Neural progenitor cell (in vitro differentiated cells): ENCODE measurements around the gene ERC2. TPM values are rescaled to one million over a fixed set of nuclear protein-coding genes. Genes with fewer than 3 reads are reported as not detected.
A peak's percentile ranks its signal among the peaks of the same experiment; 100 is the strongest.

Source experiments
- DNase-seq: peaks from one replicate; pipeline ENCODE4 v3.0.0-alpha.2; 2016; ENCODE audit warnings: low spot score
- H2AFZ ChIP-seq: fragments of 200-600 bp; sonication (generic); replicated peaks from 2 replicates; pipeline ENCODE4 v1.6.1; 2016; ENCODE audit warnings: antibody characterized with exemption
- H3F3A ChIP-seq: fragments of 200-600 bp; sonication (generic); 2 replicates; pipeline ENCODE4 v1.6.1; 2016; ENCODE audit warnings: antibody characterized with exemption, low read depth
- H3K27ac ChIP-seq: fragments of 200-600 bp; sonication (generic); 2 replicates; pipeline ENCODE4 v1.5.1; 2016; ENCODE audit warnings: mild to moderate bottlenecking
- H3K27me3 ChIP-seq: fragments of 200-600 bp; sonication (generic); 2 replicates; pipeline ENCODE4 v1.6.1; 2016; ENCODE audit warnings: mild to moderate bottlenecking, moderate library complexity
- H3K36me3 ChIP-seq: fragments of 200-600 bp; sonication (generic); 2 replicates; pipeline ENCODE4 v1.5.1; 2016
- H3K4me1 ChIP-seq: fragments of 200-600 bp; sonication (generic); 2 replicates; pipeline ENCODE4 v1.6.1; 2016; ENCODE audit warnings: mixed run types
- H3K4me2 ChIP-seq: fragments of 200-600 bp; sonication (generic); 2 replicates; pipeline ENCODE4 v1.6.1; 2016
- H3K4me3 ChIP-seq: fragments of 200-600 bp; sonication (generic); 2 replicates; pipeline ENCODE4 v1.5.1; 2016
- H3K79me2 ChIP-seq: fragments of 200-600 bp; sonication (generic); 2 replicates; pipeline ENCODE4 v1.6.1; 2016; ENCODE audit warnings: low read depth
- H3K9ac ChIP-seq: fragments of 200-600 bp; sonication (generic); 2 replicates; pipeline ENCODE4 v1.6.1; 2016
- H3K9me3 ChIP-seq: fragments of 200-600 bp; sonication (generic); 2 replicates; pipeline ENCODE4 v1.5.1; 2016; ENCODE audit warnings: low read depth
- H4K20me1 ChIP-seq: fragments of 200-600 bp; sonication (generic); 2 replicates; pipeline ENCODE4 v1.6.1; 2016; ENCODE audit warnings: low read depth
- H3K27ac Mint-ChIP-seq: 3 replicates; pipeline ENCODE4 v1.8.0; 2021; ENCODE audit warnings: mixed read lengths
- H3K27me3 Mint-ChIP-seq: 2 replicates; pipeline ENCODE4 v1.8.0; 2022; ENCODE audit warnings: low read depth, mild to moderate bottlenecking, inconsistent platforms, moderate library complexity, mixed read lengths; ENCODE audit not compliant: insufficient read depth
- H3K36me3 Mint-ChIP-seq: 3 replicates; pipeline ENCODE4 v1.8.0; 2021; ENCODE audit warnings: mixed read lengths
- H3K4me1 Mint-ChIP-seq: 3 replicates; pipeline ENCODE4 v1.8.0; 2021; ENCODE audit warnings: mixed read lengths
- H3K4me3 Mint-ChIP-seq: 3 replicates; pipeline ENCODE4 v1.8.0; 2021; ENCODE audit warnings: mild to moderate bottlenecking, moderate library complexity, mixed read lengths
- H3K9me3 Mint-ChIP-seq: 3 replicates; pipeline ENCODE4 v1.8.0; 2020; ENCODE audit warnings: mixed read lengths
- EZH2 ChIP-seq: fragments of 200-600 bp; sonication (generic); IDR thresholded peaks from 2 replicates; pipeline ENCODE4 v1.6.1; 2017; ENCODE audit warnings: antibody characterized with exemption, mild to moderate bottlenecking, moderate library complexity
- EZH2phosphoT487 ChIP-seq: fragments of 200-600 bp; sonication (generic); IDR thresholded peaks from 2 replicates; pipeline ENCODE4 v1.6.1; 2017; ENCODE audit warnings: antibody characterized with exemption
- total RNA-seq: library from RNA; depleted of rRNA; stranded (reverse); fragments of >200 nt; gene quantifications from 2 replicates; pipeline ENCODE4 v1.2.3, GENCODE V29; 2015; ENCODE audit warnings: low replicate concordance
- TF ChIP-seq, protein P1 (sequence below): fragments of 200-600 bp; sonication (generic); IDR thresholded peaks from 2 replicates; pipeline ENCODE4 v1.5.1; 2017; ENCODE audit warnings: antibody characterized with exemption, mild to moderate bottlenecking

ERC2 gene
- total RNA-seq, 1 donor from 2014 or later, result 24.8 TPM

- Histone ChIP-seq H2AFZ (no peak overlapping the region), H3K4me3 (no peak overlapping the region), H3K4me1 (peaks cover 22% of the 10 kb centered on the region), H3F3A (peaks cover 9% of the 10 kb centered on the region), H3K36me3 (no peaks in the 10 kb centered on the region), H3K79me2 (no peaks in the 10 kb centered on the region), H3K9me3 (no peaks in the 10 kb centered on the region), H3K27me3 (no peaks in the 10 kb centered on the region), H4K20me1 (no peaks in the 10 kb centered on the region), H3K9ac (no peak overlapping the region), H3K4me2 (no peak overlapping the region), H3K27ac (no peak overlapping the region)
- no peak overlapping the region for H3K27ac Mint-ChIP-seq
- H3K9me3 Mint-ChIP-seq, result peaks cover 24% of the 10 kb centered on the region
- no peak overlapping the region for H3K4me3 Mint-ChIP-seq
- peak; percentile 62 for DNase-seq
- no peaks in the 10 kb centered on the region for H3K27me3 Mint-ChIP-seq
- peaks cover 2% of the 10 kb centered on the region for H3K36me3 Mint-ChIP-seq
- no peak for TF ChIP-seq EZH2phosphoT487
- TF ChIP-seq, protein P1, sequence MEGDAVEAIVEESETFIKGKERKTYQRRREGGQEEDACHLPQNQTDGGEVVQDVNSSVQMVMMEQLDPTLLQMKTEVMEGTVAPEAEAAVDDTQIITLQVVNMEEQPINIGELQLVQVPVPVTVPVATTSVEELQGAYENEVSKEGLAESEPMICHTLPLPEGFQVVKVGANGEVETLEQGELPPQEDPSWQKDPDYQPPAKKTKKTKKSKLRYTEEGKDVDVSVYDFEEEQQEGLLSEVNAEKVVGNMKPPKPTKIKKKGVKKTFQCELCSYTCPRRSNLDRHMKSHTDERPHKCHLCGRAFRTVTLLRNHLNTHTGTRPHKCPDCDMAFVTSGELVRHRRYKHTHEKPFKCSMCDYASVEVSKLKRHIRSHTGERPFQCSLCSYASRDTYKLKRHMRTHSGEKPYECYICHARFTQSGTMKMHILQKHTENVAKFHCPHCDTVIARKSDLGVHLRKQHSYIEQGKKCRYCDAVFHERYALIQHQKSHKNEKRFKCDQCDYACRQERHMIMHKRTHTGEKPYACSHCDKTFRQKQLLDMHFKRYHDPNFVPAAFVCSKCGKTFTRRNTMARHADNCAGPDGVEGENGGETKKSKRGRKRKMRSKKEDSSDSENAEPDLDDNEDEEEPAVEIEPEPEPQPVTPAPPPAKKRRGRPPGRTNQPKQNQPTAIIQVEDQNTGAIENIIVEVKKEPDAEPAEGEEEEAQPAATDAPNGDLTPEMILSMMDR, result peak; percentile 65
- H3K4me1 Mint-ChIP-seq, result peaks cover 4% of the 10 kb centered on the region
Measured at GRCh38 chr3:56042326-56042951, 425.8 kb downstream of the ERC2 start.

DNA sequence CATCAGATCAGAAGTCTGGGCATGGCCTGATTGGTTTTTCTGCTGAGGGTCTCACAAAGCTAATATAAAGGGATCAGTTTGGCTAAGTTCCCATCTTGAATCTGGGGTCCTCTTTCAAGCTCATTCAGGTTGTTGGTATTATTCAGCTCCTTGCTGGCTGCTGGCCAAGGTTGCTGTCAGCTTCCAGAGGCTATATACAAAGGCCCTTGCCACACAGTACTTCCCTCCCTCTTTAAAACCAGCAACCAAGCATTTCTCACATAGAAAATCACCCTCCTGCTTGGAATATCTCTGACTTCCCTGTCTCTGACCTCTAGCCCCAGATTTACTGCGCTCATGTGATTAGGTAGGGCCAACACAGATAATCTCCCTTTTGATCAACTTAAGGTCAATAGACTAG, 442.9 kb downstream of the ERC2 start:
- Histone ChIP-seq H3K9ac (no peak overlapping the region), H3K4me1 (peaks cover 5% of the 10 kb centered on the region), H3K27ac (no peak overlapping the region), H2AFZ (no peak overlapping the region), H3K4me3 (no peak overlapping the region), H4K20me1 (no peaks in the 10 kb centered on the region), H3K9me3 (no peaks in the 10 kb centered on the region), H3K79me2 (no peaks in the 10 kb centered on the region), H3K36me3 (no peaks in the 10 kb centered on the region), H3F3A (no peaks in the 10 kb centered on the region), H3K4me2 (no peak overlapping the region), H3K27me3 (no peaks in the 10 kb centered on the region)
- no peaks in the 10 kb centered on the region for H3K36me3 Mint-ChIP-seq
- H3K4me3 Mint-ChIP-seq, result no peak overlapping the region
- no peak for DNase-seq
- no peaks in the 10 kb centered on the region for H3K9me3 Mint-ChIP-seq
- H3K27ac Mint-ChIP-seq, result no peak overlapping the region
- H3K27me3 Mint-ChIP-seq, result no peaks in the 10 kb centered on the region
- TF ChIP-seq EZH2 (no peak), EZH2phosphoT487 (no peak)
- TF ChIP-seq, protein P1, result no peak
- H3K4me1 Mint-ChIP-seq, result peaks cover 7% of the 10 kb centered on the region

DNA sequence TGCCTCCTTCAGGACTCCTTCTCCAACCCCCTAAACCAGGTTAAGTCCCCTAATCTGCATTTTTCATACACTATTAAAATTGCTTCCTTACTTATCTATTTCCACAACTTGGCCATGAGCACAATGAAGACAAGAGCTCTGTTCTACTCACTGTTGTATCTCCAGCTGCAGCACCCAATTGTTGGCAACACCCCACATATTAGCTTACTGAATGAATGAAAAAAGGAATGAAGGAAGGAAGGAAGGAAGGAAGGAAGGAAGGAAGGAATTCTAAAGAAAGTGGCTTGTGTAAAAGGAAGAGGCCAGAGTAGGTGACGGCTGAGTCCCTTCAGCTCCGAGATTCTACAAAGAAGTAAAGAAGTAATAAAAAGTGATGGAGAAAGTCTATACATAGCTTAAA, 444.7 kb downstream of the ERC2 start:
- Histone ChIP-seq H3K27me3 (no peaks in the 10 kb centered on the region), H3K79me2 (no peaks in the 10 kb centered on the region), H3K36me3 (no peaks in the 10 kb centered on the region), H3K9me3 (no peaks in the 10 kb centered on the region), H3K4me2 (no peak overlapping the region), H3K4me1 (peaks cover 5% of the 10 kb centered on the region), H3K9ac (no peak overlapping the region), H3F3A (no peaks in the 10 kb centered on the region), H2AFZ (no peak overlapping the region), H3K4me3 (no peak overlapping the region), H4K20me1 (no peaks in the 10 kb centered on the region), H3K27ac (no peak overlapping the region)
- no peaks in the 10 kb centered on the region for H3K36me3 Mint-ChIP-seq
- DNase-seq, result no peak
- peaks cover 7% of the 10 kb centered on the region for H3K4me1 Mint-ChIP-seq
- H3K27ac Mint-ChIP-seq, result no peak overlapping the region
- H3K4me3 Mint-ChIP-seq, result no peak overlapping the region
- H3K27me3 Mint-ChIP-seq, result peaks cover 2% of the 10 kb centered on the region
- TF ChIP-seq EZH2, result no peak
- TF ChIP-seq, protein P1, result no peak
- TF ChIP-seq EZH2phosphoT487, result no peak
- H3K9me3 Mint-ChIP-seq, result no peaks in the 10 kb centered on the region
